GOT3 (cell line): ENCODE data around the gene YTHDC1.
"Not testable (repeated sequence)": the region's sequence is repeated elsewhere in the genome, so short reads cannot be mapped to it uniquely, and the experiment has no call there.

ENCODE experiments used
- DNase-seq: peaks from one replicate; lab custom pipeline; 2025; ENCODE audit warnings: mixed read lengths; lab: John Stamatoyannopoulos, UW

Gene YTHDC1

GRCh38 chr4:68288393-68288740 lies 61.5 kb downstream of the YTHDC1 start:
- DNase-seq = no peak

GRCh38 chr4:68287704-68288392 lies 62.0 kb downstream of the YTHDC1 start:
- no peak for DNase-seq

- no peak for DNase-seq
Measured at GRCh38 chr4:68283714-68284113, 66.2 kb downstream of the YTHDC1 start.

- no peak for DNase-seq
Measured at GRCh38 chr4:68283095-68283494, 66.8 kb downstream of the YTHDC1 start.

- DNase-seq = not testable (repeated sequence)
Measured at GRCh38 chr4:68281796-68282740, 67.8 kb downstream of the YTHDC1 start.

- DNase-seq = no peak
Measured at GRCh38 chr4:68278029-68278428, 71.9 kb downstream of the YTHDC1 start.

GRCh38 chr4:68277627-68278026 lies 72.3 kb downstream of the YTHDC1 start:
- DNase-seq = no peak

GRCh38 chr4:68272860-68273259 lies 77.0 kb downstream of the YTHDC1 start:
- no peak for DNase-seq

- DNase-seq = no peak
Measured at GRCh38 chr4:68272380-68272779, 77.5 kb downstream of the YTHDC1 start.

- DNase-seq = no peak
Measured at GRCh38 chr4:68271851-68272357, 78.0 kb downstream of the YTHDC1 start.

GRCh38 chr4:68267433-68267944 lies 82.4 kb downstream of the YTHDC1 start:
- DNase-seq = no peak

- no peak for DNase-seq
Measured at GRCh38 chr4:68264875-68265565, 84.9 kb downstream of the YTHDC1 start.
